Measurements from ENCODE around the gene MAGEA8. TPM values are rescaled to one million over a fixed set of nuclear protein-coding genes. Genes with fewer than 3 reads are reported as not detected.

The MAGEA8 gene
- total RNA-seq, 1 experiment from 2014 or later: not detected

DNA sequence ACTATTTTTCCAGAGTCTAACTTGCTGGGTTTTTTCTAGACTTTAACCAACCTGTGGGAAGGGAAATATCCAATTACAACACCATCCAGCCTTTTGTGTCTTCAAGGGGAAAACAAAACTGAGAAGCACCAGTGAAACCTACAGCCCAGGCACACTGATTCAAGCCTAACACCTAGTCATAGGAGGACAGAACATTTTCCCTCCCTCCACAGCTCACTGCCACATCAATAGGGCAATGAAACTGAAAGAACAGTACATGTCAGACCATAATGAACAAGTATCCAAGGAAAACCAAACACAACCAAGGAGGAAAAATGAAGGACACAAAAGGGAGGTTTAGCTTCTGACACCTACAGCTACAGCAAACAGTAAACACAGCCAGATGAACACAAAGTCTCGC, 17.6 kb downstream of the MAGEA8 start:
- H3K9me3 Mint-ChIP-seq (ENCODE audit: unreplicated experiment): no peaks in the 10 kb centered on the region
- H3K27ac Mint-ChIP-seq (ENCODE audit: unreplicated experiment): no peak overlapping the region
- TF ChIP-seq, protein P1, sequence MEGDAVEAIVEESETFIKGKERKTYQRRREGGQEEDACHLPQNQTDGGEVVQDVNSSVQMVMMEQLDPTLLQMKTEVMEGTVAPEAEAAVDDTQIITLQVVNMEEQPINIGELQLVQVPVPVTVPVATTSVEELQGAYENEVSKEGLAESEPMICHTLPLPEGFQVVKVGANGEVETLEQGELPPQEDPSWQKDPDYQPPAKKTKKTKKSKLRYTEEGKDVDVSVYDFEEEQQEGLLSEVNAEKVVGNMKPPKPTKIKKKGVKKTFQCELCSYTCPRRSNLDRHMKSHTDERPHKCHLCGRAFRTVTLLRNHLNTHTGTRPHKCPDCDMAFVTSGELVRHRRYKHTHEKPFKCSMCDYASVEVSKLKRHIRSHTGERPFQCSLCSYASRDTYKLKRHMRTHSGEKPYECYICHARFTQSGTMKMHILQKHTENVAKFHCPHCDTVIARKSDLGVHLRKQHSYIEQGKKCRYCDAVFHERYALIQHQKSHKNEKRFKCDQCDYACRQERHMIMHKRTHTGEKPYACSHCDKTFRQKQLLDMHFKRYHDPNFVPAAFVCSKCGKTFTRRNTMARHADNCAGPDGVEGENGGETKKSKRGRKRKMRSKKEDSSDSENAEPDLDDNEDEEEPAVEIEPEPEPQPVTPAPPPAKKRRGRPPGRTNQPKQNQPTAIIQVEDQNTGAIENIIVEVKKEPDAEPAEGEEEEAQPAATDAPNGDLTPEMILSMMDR (IDR thresholded peaks at IDR 0.05; ENCODE audit: insufficient read depth in 1 of 2, low read depth in 1 of 2, low read length in 1 of 2, severe bottlenecking in 1 of 2, unreplicated experiment in 1 of 2): no peak
- ChIA-PET POLR2A (no interaction called here), CTCF (no interaction called here)
- peaks cover 4% of the 10 kb centered on the region for H3K27me3 Mint-ChIP-seq (ENCODE audit: insufficient read depth, unreplicated experiment)
- H3K4me3 ChIP-seq (ENCODE audit: low read depth, low read length): no peak overlapping the region
- no TSS peak for BruUV-seq (replicated peaks)
- H3K4me3 Mint-ChIP-seq (ENCODE audit: unreplicated experiment): no peak overlapping the region
- H3K9me3 ChIP-seq: no peaks in the 10 kb centered on the region
- intact Hi-C loops (cut with micrococcal nuclease; ENCODE audit: unreplicated experiment): no loop called here
- H3K36me3 Mint-ChIP-seq (ENCODE audit: insufficient read depth, unreplicated experiment): no peaks in the 10 kb centered on the region
- H3K4me1 Mint-ChIP-seq (ENCODE audit: low read depth, unreplicated experiment): no peaks in the 10 kb centered on the region
- H3K27me3 ChIP-seq (replicated peaks; ENCODE audit: control insufficient read depth, insufficient read depth, low read length): no peaks in the 10 kb centered on the region
- H3K36me3 ChIP-seq (ENCODE audit: control insufficient read depth, insufficient read depth, low read length): no peaks in the 10 kb centered on the region
- DNase-seq: no peak
- H3K4me1 ChIP-seq: no peaks in the 10 kb centered on the region

DNA sequence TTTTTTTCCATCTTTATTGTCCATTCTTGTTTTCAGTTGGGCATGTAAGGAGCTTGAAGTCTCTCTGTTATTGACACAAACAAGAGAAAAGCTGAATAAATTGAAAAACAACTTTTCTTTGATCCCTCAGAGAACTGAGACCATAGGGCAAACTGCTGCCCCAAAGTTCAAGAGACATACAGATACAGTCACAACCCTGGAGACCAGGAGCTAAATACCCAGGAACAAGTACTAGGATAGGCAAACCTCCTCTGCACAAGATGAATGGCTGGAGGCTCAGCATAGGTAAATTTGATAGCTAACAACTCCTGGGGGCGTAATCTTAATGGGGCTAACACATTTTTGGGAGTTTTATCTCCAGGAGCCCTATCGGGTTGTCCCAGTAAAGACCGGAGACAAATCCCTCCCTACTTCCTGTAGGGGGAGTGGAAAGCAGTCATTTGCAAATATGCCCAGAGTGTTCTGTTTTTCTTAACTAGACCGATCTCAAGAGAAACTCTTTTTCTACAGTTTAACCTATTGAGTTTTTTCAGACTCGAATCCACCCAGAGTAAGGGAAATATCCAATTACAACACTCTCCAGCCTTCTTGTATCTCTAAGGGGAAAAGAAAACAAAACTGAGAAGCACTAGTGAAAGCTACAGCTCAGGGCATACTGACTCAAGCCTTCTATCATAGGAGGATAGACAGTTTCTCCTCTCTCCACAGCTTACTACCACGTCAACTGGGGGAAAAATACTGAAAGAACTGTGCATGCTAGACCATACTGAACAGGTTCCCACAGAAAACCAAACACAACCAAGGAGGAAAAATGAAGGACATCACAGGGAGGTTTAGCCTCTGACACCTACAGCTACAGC, 23.1 kb downstream of the MAGEA8 start:
- POLR2A ChIA-PET: no interaction called here

DNA sequence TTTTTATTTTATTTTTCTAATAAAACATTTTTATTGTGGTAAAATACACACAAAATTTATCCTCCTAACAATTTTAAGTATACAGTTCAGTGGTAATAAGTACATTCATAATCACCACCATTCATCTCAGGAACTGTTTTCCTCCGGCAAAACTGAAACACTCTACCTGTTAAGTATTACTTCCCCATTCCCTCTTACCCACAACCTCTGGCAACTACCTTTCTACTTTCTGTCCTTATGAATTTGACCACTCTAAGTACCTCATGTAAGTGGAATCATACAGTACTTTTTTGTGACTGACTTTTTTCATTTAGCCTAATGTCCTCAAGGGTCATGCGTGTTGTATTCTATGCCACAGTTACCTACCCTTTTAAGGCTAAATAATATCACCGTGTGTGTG, 27.3 kb downstream of the MAGEA8 start:
- no peaks in the 10 kb centered on the region for H3K9me3 Mint-ChIP-seq (ENCODE audit: unreplicated experiment)
- TF ChIP-seq, protein P1 (IDR thresholded peaks at IDR 0.05; ENCODE audit: insufficient read depth in 1 of 2, low read depth in 1 of 2, low read length in 1 of 2, severe bottlenecking in 1 of 2, unreplicated experiment in 1 of 2): no peak
- ChIA-PET CTCF (no interaction called here), POLR2A (no interaction called here)
- Histone ChIP-seq H3K9me3 (no peaks in the 10 kb centered on the region), H3K4me1 (no peaks in the 10 kb centered on the region), H3K4me3 (ENCODE audit: low read depth, low read length) (no peak overlapping the region), H3K36me3 (ENCODE audit: control insufficient read depth, insufficient read depth, low read length) (no peaks in the 10 kb centered on the region), H3K27me3 (replicated peaks; ENCODE audit: control insufficient read depth, insufficient read depth, low read length) (no peaks in the 10 kb centered on the region)
- no peak overlapping the region for H3K4me3 Mint-ChIP-seq (ENCODE audit: unreplicated experiment)
- no TSS peak for BruUV-seq (replicated peaks)
- H3K27me3 Mint-ChIP-seq (ENCODE audit: insufficient read depth, unreplicated experiment): no peaks in the 10 kb centered on the region
- no peak overlapping the region for H3K27ac Mint-ChIP-seq (ENCODE audit: unreplicated experiment)
- peaks cover 5% of the 10 kb centered on the region for H3K36me3 Mint-ChIP-seq (ENCODE audit: insufficient read depth, unreplicated experiment)
- intact Hi-C loops (cut with micrococcal nuclease; ENCODE audit: unreplicated experiment): no loop called here
- peaks cover 8% of the 10 kb centered on the region for H3K4me1 Mint-ChIP-seq (ENCODE audit: low read depth, unreplicated experiment)
- no peak for DNase-seq

More for the DNA sequence above, 23.1 kb downstream of the MAGEA8 start:
- CTCF ChIA-PET: interaction anchor here (0.6 kb wide), 1 partner anchor 392 kb away, joined by 5 read pairs; no protein-coding TSS in a partner anchor
- DNase-seq: no peak
- no peak overlapping the region for H3K27ac Mint-ChIP-seq (ENCODE audit: unreplicated experiment)
- no peaks in the 10 kb centered on the region for H3K27me3 Mint-ChIP-seq (ENCODE audit: insufficient read depth, unreplicated experiment)
- Histone ChIP-seq H3K4me1 (no peaks in the 10 kb centered on the region), H3K9me3 (no peaks in the 10 kb centered on the region), H3K36me3 (ENCODE audit: control insufficient read depth, insufficient read depth, low read length) (no peaks in the 10 kb centered on the region), H3K4me3 (ENCODE audit: low read depth, low read length) (peak overlapping the region; percentile 20; the same call in 1 of the 2 replicates), H3K27me3 (replicated peaks; ENCODE audit: control insufficient read depth, insufficient read depth, low read length) (no peaks in the 10 kb centered on the region)
- intact Hi-C loops (cut with micrococcal nuclease; ENCODE audit: unreplicated experiment): no loop called here
- no peaks in the 10 kb centered on the region for H3K36me3 Mint-ChIP-seq (ENCODE audit: insufficient read depth, unreplicated experiment)
- H3K4me3 Mint-ChIP-seq (ENCODE audit: unreplicated experiment): peak overlapping the region; percentile 58
- TF ChIP-seq, protein P1 (IDR thresholded peaks at IDR 0.05; ENCODE audit: insufficient read depth in 1 of 2, low read depth in 1 of 2, low read length in 1 of 2, severe bottlenecking in 1 of 2, unreplicated experiment in 1 of 2): peak; percentile 37 to 48
- H3K4me1 Mint-ChIP-seq (ENCODE audit: low read depth, unreplicated experiment): peaks cover 8% of the 10 kb centered on the region
- no peaks in the 10 kb centered on the region for H3K9me3 Mint-ChIP-seq (ENCODE audit: unreplicated experiment)
- BruUV-seq (replicated peaks): no TSS peak

All from Caco-2 (cell line).